ENCODE results near the gene MYCL.

MYCL gene

GRCh38 chr1:39857126-39857878 is 44.4 kb downstream of the MYCL start:
- FAIRE-seq: no peak
- DNase-seq (ENCODE audit: low spot score): no peak

- FAIRE-seq (no peak), DNase-seq (ENCODE audit: low spot score) (no peak)
These were observed 47.0 kb downstream of the MYCL start for GRCh38 chr1:39854738-39855137.

GRCh38 chr1:39854314-39854713 is 47.4 kb downstream of the MYCL start:
- DNase-seq (ENCODE audit: low spot score): no peak
- no peak for FAIRE-seq

- DNase-seq (ENCODE audit: low spot score): no peak
- no peak for FAIRE-seq
These were observed 48.8 kb downstream of the MYCL start for GRCh38 chr1:39852876-39853275.

- FAIRE-seq (no peak), DNase-seq (ENCODE audit: low spot score) (no peak)
These were observed 49.4 kb downstream of the MYCL start for GRCh38 chr1:39852214-39852791.

- no peak for FAIRE-seq
- DNase-seq (ENCODE audit: low spot score): no peak
These were observed 51.0 kb downstream of the MYCL start for GRCh38 chr1:39850606-39851216.

- no peak for DNase-seq (ENCODE audit: low spot score)
- no peak for FAIRE-seq
These were observed 52.5 kb downstream of the MYCL start for GRCh38 chr1:39849203-39849602.

GRCh38 chr1:39847940-39848339 is 53.8 kb downstream of the MYCL start:
- DNase-seq (ENCODE audit: low spot score) (no peak), FAIRE-seq (no peak)

- FAIRE-seq: no peak
These were observed 54.9 kb downstream of the MYCL start for GRCh38 chr1:39846796-39847195.

GRCh38 chr1:39845569-39846566 is 55.8 kb downstream of the MYCL start:
- DNase-seq (ENCODE audit: low spot score) (peak; percentile 91), FAIRE-seq (peak; percentile 86)

More at GRCh38 chr1:39846796-39847195, 54.9 kb downstream of the MYCL start:
- DNase-seq (ENCODE audit: low spot score): no peak
